ENCODE measurements around the gene PCID2. TPM values are rescaled to one million over a fixed set of nuclear protein-coding genes. Genes with fewer than 3 reads are reported as not detected.

PCID2 gene
- total and polyA plus RNA-seq, 2 of the 13 experiments (the other 11 are each of a cell fraction or from before 2014, with no cell fraction given) = 65.0 to 111 TPM

- TF ChIP-seq BHLHE40 (IDR thresholded peaks at IDR 0.05; ENCODE audit: low read length) = no peak
- TF ChIP-seq ATAD3A (CRISPR knock-in tag; IDR thresholded peaks at IDR 0.05) = no peak
- peak; percentile 97 for TF ChIP-seq RBFOX2 (IDR thresholded peaks at IDR 0.05; ENCODE audit: low read depth, low read length)
- TF ChIP-seq RAD21 (CRISPR knock-in tag; IDR thresholded peaks at IDR 0.05) = 0 out of 2 replicates have a peak, but pooled peaks have one; percentile 16
- TF ChIP-seq SAP130 (CRISPR knock-in tag; IDR thresholded peaks at IDR 0.05; ENCODE audit: low read depth) = peak; percentile 23
- TF ChIP-seq RBM22 (optimal IDR thresholded peaks at IDR 0.05; ENCODE audit: low read length) = peak; percentile 40
- peak; percentile 81; the same call in 1 of the 2 replicates for TF ChIP-seq NRL (CRISPR knock-in tag; IDR thresholded peaks at IDR 0.05; ENCODE audit: borderline replicate concordance)
- TF ChIP-seq ZNF619 (CRISPR knock-in tag; IDR thresholded peaks at IDR 0.05) = 0 out of 2 replicates have a peak, but pooled peaks have one; percentile 78
- peak; percentile 24; the same call in 1 of the 2 replicates for TF ChIP-seq BRD4 (CRISPR knock-in tag; IDR thresholded peaks at IDR 0.05)
- 0 out of 2 replicates have a peak, but pooled peaks have one; percentile 19 for TF ChIP-seq ZBTB2 (CRISPR knock-in tag; IDR thresholded peaks at IDR 0.05; ENCODE audit: low read depth)
- peak; percentile 96 for TF ChIP-seq DZIP1 (CRISPR knock-in tag; IDR thresholded peaks at IDR 0.05)
- TF ChIP-seq JUNB (CRISPR knock-in tag; IDR thresholded peaks at IDR 0.05; ENCODE audit: borderline replicate concordance) = no peak
- 0 out of 2 replicates have a peak, but pooled peaks have one; percentile 46 for TF ChIP-seq NR0B2 (CRISPR knock-in tag; IDR thresholded peaks at IDR 0.05)
- TF ChIP-seq MLXIP (CRISPR knock-in tag; IDR thresholded peaks at IDR 0.05; ENCODE audit: borderline replicate concordance) = no peak
- TF ChIP-seq CBFB (CRISPR knock-in tag; IDR thresholded peaks at IDR 0.05) = peak; percentile 18; the same call in 1 of the 2 replicates
- 0 out of 2 replicates have a peak, but pooled peaks have one; percentile 21 for TF ChIP-seq ZNF766 (CRISPR knock-in tag; IDR thresholded peaks at IDR 0.05; ENCODE audit: borderline replicate concordance)
- TF ChIP-seq ZNF558 (CRISPR knock-in tag; IDR thresholded peaks at IDR 0.05; ENCODE audit: borderline replicate concordance) = peak; percentile 66; the same call in 1 of the 2 replicates
- TF ChIP-seq TBP (CRISPR knock-in tag; IDR thresholded peaks at IDR 0.05) = no peak
- peak; percentile 87 for TF ChIP-seq ZFX (CRISPR knock-in tag; IDR thresholded peaks at IDR 0.05; ENCODE audit: low read depth)
- TF ChIP-seq AHR (CRISPR knock-in tag; IDR thresholded peaks at IDR 0.05) = peak; percentile 7; the same call in 1 of the 2 replicates
- TF ChIP-seq THAP11 (CRISPR knock-in tag; IDR thresholded peaks at IDR 0.05) = 0 out of 2 replicates have a peak, but pooled peaks have one; percentile 15
These were observed 55.3 kb downstream of the PCID2 start (continued) for GRCh38 chr13:113152984-113153809.

All from HepG2 (cell line).